ENCODE results near the gene CASK.

CASK gene

GRCh38 chrX:41827886-41828285 is 95.5 kb downstream of the CASK start:
- Histone ChIP-seq H4K20me1 (ENCODE audit: insufficient read depth, low read length) (no peaks in the 10 kb centered on the region), H3K9ac (ENCODE audit: low read length) (no peak overlapping the region), H3K4me2 (ENCODE audit: low read depth, low read length) (no peak overlapping the region), H2AFZ (ENCODE audit: low read length) (no peak overlapping the region), H3K79me2 (ENCODE audit: low read length) (no peaks in the 10 kb centered on the region), H3F3A (ENCODE audit: insufficient read depth, low read length) (no peaks in the 10 kb centered on the region), H3K27me3 (replicated peaks; ENCODE audit: insufficient read depth, low read length) (no peaks in the 10 kb centered on the region), H3K36me3 (replicated peaks; ENCODE audit: insufficient read depth, low read length) (no peaks in the 10 kb centered on the region), H3K4me1 (ENCODE audit: low read length) (no peaks in the 10 kb centered on the region), H3K9me2 (replicated peaks; ENCODE audit: insufficient read depth, low read length) (no peaks in the 10 kb centered on the region), H3K9me3 (replicated peaks; ENCODE audit: insufficient read depth, low read length) (no peaks in the 10 kb centered on the region), H3K4me3 (ENCODE audit: low read length) (no peak overlapping the region), H3K27ac (ENCODE audit: low read length) (no peak overlapping the region)
- no peak for DNase-seq
- TF ChIP-seq EZH2 (optimal IDR thresholded peaks at IDR 0.05; ENCODE audit: low read depth, low read length) = no peak
- TF ChIP-seq EZH2phosphoT487 (IDR thresholded peaks at IDR 0.05; ENCODE audit: low read length) = no peak
- no peak for TF ChIP-seq CTCF (IDR thresholded peaks at IDR 0.05; ENCODE audit: low read length)

GRCh38 chrX:41825796-41826195 is 97.6 kb downstream of the CASK start:
- H3K9me2 ChIP-seq (replicated peaks; ENCODE audit: insufficient read depth, low read length) = no peaks in the 10 kb centered on the region
- no peak overlapping the region for H2AFZ ChIP-seq (ENCODE audit: low read length)
- H3K9me3 ChIP-seq (replicated peaks; ENCODE audit: insufficient read depth, low read length) = no peaks in the 10 kb centered on the region
- H3K27ac ChIP-seq (ENCODE audit: low read length) = no peak overlapping the region
- H3K9ac ChIP-seq (ENCODE audit: low read length) = no peak overlapping the region
- no peak overlapping the region for H3K4me3 ChIP-seq (ENCODE audit: low read length)
- DNase-seq = no peak
- no peak for TF ChIP-seq EZH2 (optimal IDR thresholded peaks at IDR 0.05; ENCODE audit: low read depth, low read length)
- TF ChIP-seq EZH2phosphoT487 (IDR thresholded peaks at IDR 0.05; ENCODE audit: low read length) = no peak
- TF ChIP-seq CTCF (IDR thresholded peaks at IDR 0.05; ENCODE audit: low read length) = no peak
- H3K4me1 ChIP-seq (ENCODE audit: low read length) = no peaks in the 10 kb centered on the region
- H3F3A ChIP-seq (ENCODE audit: insufficient read depth, low read length) = no peaks in the 10 kb centered on the region
- H3K27me3 ChIP-seq (replicated peaks; ENCODE audit: insufficient read depth, low read length) = no peaks in the 10 kb centered on the region
- H3K36me3 ChIP-seq (replicated peaks; ENCODE audit: insufficient read depth, low read length) = no peaks in the 10 kb centered on the region
- H4K20me1 ChIP-seq (ENCODE audit: insufficient read depth, low read length) = no peaks in the 10 kb centered on the region
- H3K79me2 ChIP-seq (ENCODE audit: low read length) = no peaks in the 10 kb centered on the region
- H3K4me2 ChIP-seq (ENCODE audit: low read depth, low read length) = no peak overlapping the region

- TF ChIP-seq EZH2 (optimal IDR thresholded peaks at IDR 0.05; ENCODE audit: low read depth, low read length) (no peak), EZH2phosphoT487 (IDR thresholded peaks at IDR 0.05; ENCODE audit: low read length) (no peak), CTCF (IDR thresholded peaks at IDR 0.05; ENCODE audit: low read length) (no peak)
- DNase-seq = no peak
Observed at GRCh38 chrX:41824551-41824950, 98.8 kb downstream of the CASK start.

More at GRCh38 chrX:41824551-41824950, 98.8 kb downstream of the CASK start:
- no peaks in the 10 kb centered on the region for H3K9me2 ChIP-seq (replicated peaks; ENCODE audit: insufficient read depth, low read length)
- no peaks in the 10 kb centered on the region for H3K36me3 ChIP-seq (replicated peaks; ENCODE audit: insufficient read depth, low read length)
- no peak overlapping the region for H3K4me3 ChIP-seq (ENCODE audit: low read length)
- H3K27ac ChIP-seq (ENCODE audit: low read length) = no peak overlapping the region
- H2AFZ ChIP-seq (ENCODE audit: low read length) = no peak overlapping the region
- no peaks in the 10 kb centered on the region for H3K79me2 ChIP-seq (ENCODE audit: low read length)
- no peaks in the 10 kb centered on the region for H3F3A ChIP-seq (ENCODE audit: insufficient read depth, low read length)
- no peaks in the 10 kb centered on the region for H4K20me1 ChIP-seq (ENCODE audit: insufficient read depth, low read length)
- H3K4me2 ChIP-seq (ENCODE audit: low read depth, low read length) = no peak overlapping the region
- H3K9ac ChIP-seq (ENCODE audit: low read length) = no peak overlapping the region
- H3K9me3 ChIP-seq (replicated peaks; ENCODE audit: insufficient read depth, low read length) = no peaks in the 10 kb centered on the region
- H3K27me3 ChIP-seq (replicated peaks; ENCODE audit: insufficient read depth, low read length) = no peaks in the 10 kb centered on the region
- no peaks in the 10 kb centered on the region for H3K4me1 ChIP-seq (ENCODE audit: low read length)
